ENCODE data around the gene USP12.

USP12 gene

DNA sequence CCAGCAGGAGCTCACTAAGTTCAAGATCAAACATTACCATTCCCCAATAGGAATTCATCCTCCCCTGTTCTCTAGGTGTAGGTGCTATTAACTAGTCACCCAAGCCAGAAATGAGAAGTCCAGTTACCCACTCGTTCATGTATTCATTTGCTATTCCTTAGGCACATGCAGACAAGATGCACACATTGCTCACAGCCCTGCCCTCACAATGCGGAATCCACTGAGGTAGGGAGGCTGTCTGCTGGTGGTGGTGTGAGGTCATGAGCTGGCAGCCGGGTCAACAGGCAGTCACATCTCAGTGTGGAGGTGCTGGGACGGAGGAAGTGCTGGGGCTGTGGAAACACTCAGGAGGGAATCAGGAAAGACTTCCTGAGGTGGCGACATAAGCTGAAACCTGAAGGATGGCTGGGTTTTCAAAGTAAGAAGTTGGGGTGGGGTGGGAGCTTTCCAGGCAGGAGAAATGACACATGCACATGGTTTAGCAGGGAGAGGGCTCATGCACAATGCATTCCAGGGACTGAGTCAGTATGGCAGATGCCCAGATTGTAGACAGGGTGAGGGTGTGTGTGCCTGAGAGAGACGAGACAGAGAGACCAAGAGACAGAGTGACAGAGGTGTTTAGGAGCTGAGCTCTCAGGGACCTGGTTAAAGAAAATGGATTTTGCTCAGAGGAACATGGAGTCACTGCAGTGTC lies 117.6 kb downstream of the USP12 start:
- DNase-seq (ENCODE audit: insufficient read length) (no peak), FAIRE-seq (no peak)
- TF ChIP-seq POLR2AphosphoS5 (IDR thresholded peaks at IDR 0.05; ENCODE audit: low read depth, low read length) (no peak), TAF1 (IDR thresholded peaks at IDR 0.05; ENCODE audit: borderline replicate concordance, low read depth, low read length) (no peak), POLR2A (IDR thresholded peaks at IDR 0.05; ENCODE audit: low read depth, low read length) (no peak)

DNA sequence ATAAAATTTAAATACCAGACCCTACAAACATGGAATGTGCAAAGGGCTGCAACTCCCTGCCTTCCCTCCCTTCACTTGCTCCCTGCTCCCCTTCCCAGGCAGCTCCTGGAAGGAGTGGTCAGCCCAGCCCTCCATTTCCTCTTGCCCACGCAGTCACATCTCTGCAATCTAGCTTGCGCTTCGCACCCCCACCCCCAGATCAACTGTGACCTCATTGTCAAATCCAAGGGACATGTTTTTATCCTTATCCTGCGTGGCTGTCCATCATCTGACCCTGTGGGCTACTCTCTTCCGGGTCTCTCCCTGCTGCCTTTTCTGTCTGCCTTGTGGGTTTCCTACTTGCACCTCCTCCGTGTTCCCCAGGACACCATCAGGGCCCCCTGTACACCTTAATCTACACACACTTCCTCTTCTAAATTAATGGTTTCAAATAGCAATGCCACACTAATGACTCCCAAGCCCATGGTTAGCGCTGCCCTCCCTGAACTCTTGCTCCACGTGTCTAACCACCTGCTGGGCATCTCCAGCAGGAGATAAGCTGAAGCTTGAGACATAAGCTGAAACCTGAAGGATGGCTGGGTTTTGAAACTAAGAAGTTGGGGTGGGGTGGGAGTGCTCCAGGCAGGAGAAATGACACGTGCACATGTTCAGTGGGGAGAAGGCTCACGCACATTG lies 118.3 kb downstream of the USP12 start:
- TF ChIP-seq POLR2AphosphoS5 (IDR thresholded peaks at IDR 0.05; ENCODE audit: low read depth, low read length), result no peak
- no peak for TF ChIP-seq TAF1 (IDR thresholded peaks at IDR 0.05; ENCODE audit: borderline replicate concordance, low read depth, low read length)
- TF ChIP-seq POLR2A (IDR thresholded peaks at IDR 0.05; ENCODE audit: low read depth, low read length), result no peak
- FAIRE-seq (no peak), DNase-seq (ENCODE audit: insufficient read length) (no peak)

GRCh38 chr13:27052551-27053208 lies 118.9 kb downstream of the USP12 start:
- FAIRE-seq (no peak), DNase-seq (ENCODE audit: insufficient read length) (no peak)
- TF ChIP-seq POLR2A (IDR thresholded peaks at IDR 0.05; ENCODE audit: low read depth, low read length) (no peak), POLR2AphosphoS5 (IDR thresholded peaks at IDR 0.05; ENCODE audit: low read depth, low read length) (no peak), TAF1 (IDR thresholded peaks at IDR 0.05; ENCODE audit: borderline replicate concordance, low read depth, low read length) (no peak)

DNA sequence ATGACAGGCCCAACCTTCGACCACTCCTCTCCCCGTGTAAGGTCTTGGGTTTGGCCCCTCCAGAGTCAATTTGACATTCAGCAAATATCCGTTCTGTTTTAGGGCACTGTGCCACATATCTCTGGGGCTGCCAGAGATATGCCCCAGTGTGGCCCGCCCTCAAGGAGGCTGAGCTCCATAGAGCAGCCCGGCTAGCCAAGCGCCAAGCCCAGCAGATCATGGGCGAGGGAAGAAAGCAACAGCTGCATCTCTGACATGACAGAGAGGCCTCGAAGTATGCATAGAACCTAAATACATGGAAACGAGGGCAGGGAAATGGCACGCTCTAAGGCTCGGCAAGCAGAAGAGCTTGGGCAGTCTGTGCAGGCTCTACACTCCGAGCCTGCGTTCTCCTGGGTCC lies 124.5 kb downstream of the USP12 start:
- DNase-seq (ENCODE audit: insufficient read length), result no peak
- TF ChIP-seq TAF1 (IDR thresholded peaks at IDR 0.05; ENCODE audit: borderline replicate concordance, low read depth, low read length) (no peak), POLR2AphosphoS5 (IDR thresholded peaks at IDR 0.05; ENCODE audit: low read depth, low read length) (no peak), POLR2A (IDR thresholded peaks at IDR 0.05; ENCODE audit: low read depth, low read length) (no peak)
- FAIRE-seq, result no peak

DNA sequence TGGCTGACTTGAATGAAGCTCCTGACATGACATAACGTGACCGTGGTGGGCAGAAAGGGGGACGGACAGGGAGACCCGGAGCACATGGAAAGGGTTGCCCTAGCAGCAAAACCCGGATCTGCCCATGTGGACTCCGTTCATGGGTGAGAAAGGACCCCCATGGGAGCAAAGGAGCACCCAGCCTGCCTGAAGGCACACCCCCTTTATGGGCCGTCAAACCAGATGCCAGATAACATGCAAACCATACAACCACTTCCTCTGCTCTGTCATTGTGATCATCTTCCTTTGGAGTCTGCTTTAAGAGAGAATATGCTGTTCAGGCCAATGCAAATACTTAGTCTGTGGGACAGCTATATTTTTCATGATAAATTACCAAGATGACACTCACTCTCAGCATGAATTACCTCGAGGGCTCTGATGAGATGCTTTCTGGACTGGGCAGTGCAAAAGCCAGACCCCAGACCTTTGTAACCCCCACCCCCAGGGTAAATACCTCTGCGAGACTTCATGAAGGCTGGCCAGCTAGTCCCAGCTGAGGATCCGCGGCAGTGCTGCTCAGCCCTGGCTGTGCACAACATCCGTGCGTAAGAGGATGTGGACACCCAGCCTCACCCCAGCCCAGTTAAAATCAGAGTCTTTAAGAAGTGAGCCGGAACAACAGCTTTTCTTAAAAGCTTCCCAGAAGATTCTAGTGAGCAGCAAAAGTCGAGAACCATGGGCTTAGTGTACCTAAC lies 126.6 kb downstream of the USP12 start:
- FAIRE-seq, result peak; percentile 89

GRCh38 chr13:27043013-27043412 lies 128.6 kb downstream of the USP12 start:
- TF ChIP-seq POLR2A (IDR thresholded peaks at IDR 0.05; ENCODE audit: low read depth, low read length) (no peak), POLR2AphosphoS5 (IDR thresholded peaks at IDR 0.05; ENCODE audit: low read depth, low read length) (no peak), TAF1 (IDR thresholded peaks at IDR 0.05; ENCODE audit: borderline replicate concordance, low read depth, low read length) (no peak)
- DNase-seq (ENCODE audit: insufficient read length), result no peak
- FAIRE-seq, result no peak

More for the DNA sequence above, 126.6 kb downstream of the USP12 start:
- DNase-seq (ENCODE audit: insufficient read length), result no peak
- no peak for TF ChIP-seq TAF1 (IDR thresholded peaks at IDR 0.05; ENCODE audit: borderline replicate concordance, low read depth, low read length)
- no peak for TF ChIP-seq POLR2A (IDR thresholded peaks at IDR 0.05; ENCODE audit: low read depth, low read length)
- no peak for TF ChIP-seq POLR2AphosphoS5 (IDR thresholded peaks at IDR 0.05; ENCODE audit: low read depth, low read length)

- FAIRE-seq (no peak), DNase-seq (ENCODE audit: insufficient read length) (no peak)
- TF ChIP-seq POLR2A (IDR thresholded peaks at IDR 0.05; ENCODE audit: low read depth, low read length) (no peak), TAF1 (IDR thresholded peaks at IDR 0.05; ENCODE audit: borderline replicate concordance, low read depth, low read length) (no peak), POLR2AphosphoS5 (IDR thresholded peaks at IDR 0.05; ENCODE audit: low read depth, low read length) (no peak)
Observed at GRCh38 chr13:27041341-27041740, 130.3 kb downstream of the USP12 start.

DNA sequence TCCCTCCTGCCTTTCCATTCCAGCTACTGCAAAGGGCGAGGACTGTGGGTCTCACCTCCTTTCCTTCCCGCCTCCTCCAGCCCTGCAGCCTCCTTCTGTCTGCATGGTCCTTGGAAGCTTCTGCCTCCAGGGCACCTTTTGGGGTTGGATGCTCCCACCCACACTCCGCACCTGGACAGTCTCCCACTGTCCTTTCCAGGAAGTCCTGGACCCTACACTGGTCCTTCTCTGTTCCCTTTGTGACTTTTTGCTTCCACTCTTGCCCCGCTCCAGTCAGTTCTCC lies 130.8 kb downstream of the USP12 start:
- DNase-seq (ENCODE audit: insufficient read length) (no peak), FAIRE-seq (no peak)
- TF ChIP-seq POLR2AphosphoS5 (IDR thresholded peaks at IDR 0.05; ENCODE audit: low read depth, low read length) (no peak), POLR2A (IDR thresholded peaks at IDR 0.05; ENCODE audit: low read depth, low read length) (no peak), TAF1 (IDR thresholded peaks at IDR 0.05; ENCODE audit: borderline replicate concordance, low read depth, low read length) (no peak)

GRCh38 chr13:27039171-27039701 lies 132.4 kb downstream of the USP12 start:
- DNase-seq (ENCODE audit: insufficient read length) (no peak), FAIRE-seq (no peak)
- no peak for TF ChIP-seq POLR2A (IDR thresholded peaks at IDR 0.05; ENCODE audit: low read depth, low read length)
- TF ChIP-seq TAF1 (IDR thresholded peaks at IDR 0.05; ENCODE audit: borderline replicate concordance, low read depth, low read length), result no peak
- TF ChIP-seq POLR2AphosphoS5 (IDR thresholded peaks at IDR 0.05; ENCODE audit: low read depth, low read length), result no peak

DNA sequence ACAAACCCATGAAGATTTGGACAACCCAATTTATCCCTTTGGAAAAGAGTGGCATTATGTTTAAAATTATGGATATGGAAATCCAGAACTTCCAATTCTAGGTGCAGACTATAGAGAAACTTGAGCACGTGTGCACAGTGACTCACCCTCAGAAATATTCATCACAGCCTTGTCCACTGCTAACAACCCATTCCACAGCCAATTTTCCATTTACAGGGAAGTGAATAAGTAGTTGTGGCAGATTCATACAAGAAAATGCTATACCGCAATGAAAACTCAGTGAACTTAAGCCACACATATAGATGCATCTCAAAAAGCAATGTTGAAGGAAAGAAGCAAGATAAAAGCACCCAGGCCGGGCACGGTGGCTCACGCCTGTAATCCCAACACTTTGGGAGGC lies 133.3 kb downstream of the USP12 start:
- FAIRE-seq (no peak), DNase-seq (ENCODE audit: insufficient read length) (no peak)
- TF ChIP-seq POLR2A (IDR thresholded peaks at IDR 0.05; ENCODE audit: low read depth, low read length), result no peak
- no peak for TF ChIP-seq TAF1 (IDR thresholded peaks at IDR 0.05; ENCODE audit: borderline replicate concordance, low read depth, low read length)

DNA sequence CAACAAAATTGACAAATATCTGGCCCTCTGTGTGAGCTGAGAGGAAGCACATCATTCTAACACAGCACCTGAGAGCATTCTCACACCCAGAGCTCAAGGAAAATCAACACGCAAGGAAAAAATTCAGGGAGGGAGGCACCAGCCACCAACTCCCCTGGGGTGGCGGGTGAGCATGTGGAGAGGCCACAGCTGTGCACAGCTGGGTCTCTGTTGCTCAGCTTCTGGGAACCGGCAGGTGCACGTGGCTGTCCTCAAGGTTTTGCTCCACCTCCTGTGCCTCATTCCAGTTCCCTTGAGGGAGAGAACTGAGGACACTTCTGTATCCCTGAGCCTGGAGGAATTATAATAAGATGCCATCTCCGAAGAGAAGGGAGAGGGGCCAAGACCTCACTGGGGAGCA lies 134.0 kb downstream of the USP12 start:
- TF ChIP-seq TAF1 (IDR thresholded peaks at IDR 0.05; ENCODE audit: borderline replicate concordance, low read depth, low read length), result no peak
- no peak for TF ChIP-seq POLR2AphosphoS5 (IDR thresholded peaks at IDR 0.05; ENCODE audit: low read depth, low read length)
- TF ChIP-seq POLR2A (IDR thresholded peaks at IDR 0.05; ENCODE audit: low read depth, low read length), result no peak
- FAIRE-seq (no peak), DNase-seq (ENCODE audit: insufficient read length) (no peak)
